GM12878 (cell line): ENCODE measurements around the gene NAP1L4. TPM values are rescaled to one million over a fixed set of nuclear protein-coding genes. Genes with fewer than 3 reads are reported as not detected.
A peak's percentile ranks its signal among the peaks of the same experiment; 100 is the strongest.

Experiments used
- BHLHE40 ChIP-seq, 2 experiments: fragments of 450-650 bp in 1 of 2; IDR thresholded peaks; 2 replicates each; pipeline ENCODE4 v1.6.1; 2011 to 2017; ENCODE audit warnings: low read depth in 2 of 2, borderline replicate concordance in 1 of 2, improper control_type of control experiment in 1 of 2, low read length in 1 of 2, mild to moderate bottlenecking in 1 of 2
- DPF2 ChIP-seq: fragments of 450-650 bp; IDR thresholded peaks from 2 replicates; pipeline ENCODE4 v1.6.1; 2017; ENCODE audit warnings: mild to moderate bottlenecking
- EGR1 ChIP-seq, 2 experiments: IDR thresholded peaks; 1 replicate in 1 of 2; 2 replicates in 1 of 2; pipeline ENCODE4 v1.6.1; 2011 to 2012; ENCODE audit warnings: low read depth in 2 of 2, low read length in 2 of 2, borderline replicate concordance in 1 of 2, mild to moderate bottlenecking in 1 of 2, moderate library complexity in 1 of 2
- FOS ChIP-seq: IDR thresholded peaks from 3 replicates; pipeline ENCODE4 v1.6.1; 2011; ENCODE audit warnings: borderline replicate concordance; ENCODE audit not compliant: insufficient read length; ENCODE audit errors: extremely low read depth
- IKZF1 ChIP-seq: fragments of 450-650 bp; conservative IDR thresholded peaks from 2 replicates; pipeline ENCODE4 v1.6.1; 2017; ENCODE audit warnings: antibody characterized with exemption, mild to moderate bottlenecking
- IKZF2 ChIP-seq, 2 experiments: fragments of 450-650 bp; IDR thresholded peaks; 2 replicates each; pipeline ENCODE4 v1.6.1; 2017; ENCODE audit warnings: mild to moderate bottlenecking in 2 of 2, moderate library complexity in 2 of 2
- JUNB ChIP-seq: IDR thresholded peaks from 2 replicates; pipeline ENCODE4 v1.6.1; 2016; ENCODE audit warnings: antibody characterized with exemption, mild to moderate bottlenecking
- LARP7 ChIP-seq: fragments of 450-650 bp; IDR thresholded peaks from 2 replicates; pipeline ENCODE4 v1.6.1; 2017; ENCODE audit warnings: mild to moderate bottlenecking
- NBN ChIP-seq: fragments of 450-650 bp; IDR thresholded peaks from 2 replicates; pipeline ENCODE4 v1.6.1; 2016
- NR2F1 ChIP-seq: fragments of 450-650 bp; conservative IDR thresholded peaks from 2 replicates; pipeline ENCODE4 v1.6.1; 2017; ENCODE audit warnings: mild to moderate bottlenecking
- PAX5 ChIP-seq: IDR thresholded peaks from 2 replicates; pipeline ENCODE4 v1.6.1; 2011; ENCODE audit warnings: low read depth, low read length, borderline replicate concordance
- POLR2A ChIP-seq: IDR thresholded peaks from 2 replicates; pipeline ENCODE4 v1.6.1; 2011; ENCODE audit warnings: low read depth, mild to moderate bottlenecking, low read length
- POLR2AphosphoS5 ChIP-seq: IDR thresholded peaks from 2 replicates; pipeline ENCODE4 v1.6.1; 2011; ENCODE audit warnings: mild to moderate bottlenecking, low read length, inconsistent platforms
- RB1 ChIP-seq: fragments of 450-650 bp; formaldehyde crosslinking; IDR thresholded peaks from 2 replicates; pipeline ENCODE4 v1.6.1; 2017; ENCODE audit warnings: mild to moderate bottlenecking, borderline replicate concordance
- RELA ChIP-seq: fragments of 450-650 bp; IDR thresholded peaks from 2 replicates; pipeline ENCODE4 v1.8.0; 2014; ENCODE audit warnings: borderline replicate concordance; ENCODE audit not compliant: partially characterized antibody
- RUNX3 ChIP-seq: IDR thresholded peaks from 2 replicates; pipeline ENCODE4 v1.6.1; 2012; ENCODE audit warnings: low read length, inconsistent platforms
- SPI1 ChIP-seq: IDR thresholded peaks from 2 replicates; pipeline ENCODE4 v1.6.1; 2011; ENCODE audit warnings: low read depth, mild to moderate bottlenecking, low read length, moderate library complexity, borderline replicate concordance; ENCODE audit not compliant: insufficient read depth
- STAT3 ChIP-seq: IDR thresholded peaks from 2 replicates; pipeline ENCODE4 v1.6.1; 2011; ENCODE audit warnings: low read depth, low read length, improper control_type of control experiment
- TBL1XR1 ChIP-seq: IDR thresholded peaks from 2 replicates; pipeline ENCODE4 v1.6.1; 2012; ENCODE audit warnings: low read depth, low read length, improper control_type of control experiment
- TCF12 ChIP-seq: IDR thresholded peaks from 2 replicates; pipeline ENCODE4 v1.6.1; 2011; ENCODE audit warnings: low read depth, mild to moderate bottlenecking, low read length
- ZNF384 ChIP-seq: IDR thresholded peaks from 2 replicates; pipeline ENCODE4 v1.6.1; 2012; ENCODE audit warnings: low read depth, mild to moderate bottlenecking, low read length, improper control_type of control experiment, borderline replicate concordance
- ZSCAN29 ChIP-seq: fragments of 450-650 bp; IDR thresholded peaks from 2 replicates; pipeline ENCODE4 v1.6.1; 2017; ENCODE audit warnings: mild to moderate bottlenecking, moderate library complexity
- polyA plus RNA-seq, 11 experiments: library from polyadenylated mRNA; depleted of rRNA in 4 of 11; unstranded in 6 of 11; stranded (reverse) in 5 of 11; fragments of >200 nt; fragmentation: Nextera tagmentation in 4 of 11; fragmentation: Illumina TruSeq in 1 of 11; extraction: Ambion mirVana in 4 of 11; extraction: Trizol in 1 of 11; gene quantifications; 1 replicate in 1 of 11; 2 replicates in 10 of 11; pipeline versions ENCODE4 v1.2.1 to v1.2.3, GENCODE V29; 2011 to 2016; ENCODE audit warnings: inconsistent platforms in 2 of 11, missing spikeins in 2 of 11, low read depth in 1 of 11
- total RNA-seq, 4 experiments: library from RNA; depleted of rRNA in 3 of 4; stranded (reverse); fragments of >200 nt in 3 of 4; fragmentation: Illumina TruSeq in 1 of 4; extraction: Trizol in 1 of 4; gene quantifications; 2 replicates each; pipeline versions ENCODE4 v1.2.1 to v1.2.3, GENCODE V29; 2013 to 2021
- TF ChIP-seq, protein P1 (sequence below): IDR thresholded peaks from 2 replicates; pipeline ENCODE4 v1.6.1; 2012; ENCODE audit warnings: low read length, inconsistent platforms
- TF ChIP-seq, protein P2 (sequence below): IDR thresholded peaks from 2 replicates; pipeline ENCODE4 v1.6.1; 2011; ENCODE audit warnings: mild to moderate bottlenecking, low read depth, low read length, moderate library complexity; ENCODE audit not compliant: insufficient replicate concordance
- TF ChIP-seq, protein P3 (sequence below): fragments of 450-650 bp; IDR thresholded peaks from 2 replicates; pipeline ENCODE4 v1.6.1; 2016; ENCODE audit warnings: mild to moderate bottlenecking
- TF ChIP-seq, protein P4 (sequence below): fragments of 450-650 bp; IDR thresholded peaks from 2 replicates; pipeline ENCODE4 v1.6.1; 2017; ENCODE audit warnings: borderline replicate concordance

The NAP1L4 gene
- total and polyA plus RNA-seq, 10 of the 15 experiments (the other 5 are each of a cell fraction or from before 2014, with no cell fraction given) = 24.8 to 198 (median 114) TPM

DNA sequence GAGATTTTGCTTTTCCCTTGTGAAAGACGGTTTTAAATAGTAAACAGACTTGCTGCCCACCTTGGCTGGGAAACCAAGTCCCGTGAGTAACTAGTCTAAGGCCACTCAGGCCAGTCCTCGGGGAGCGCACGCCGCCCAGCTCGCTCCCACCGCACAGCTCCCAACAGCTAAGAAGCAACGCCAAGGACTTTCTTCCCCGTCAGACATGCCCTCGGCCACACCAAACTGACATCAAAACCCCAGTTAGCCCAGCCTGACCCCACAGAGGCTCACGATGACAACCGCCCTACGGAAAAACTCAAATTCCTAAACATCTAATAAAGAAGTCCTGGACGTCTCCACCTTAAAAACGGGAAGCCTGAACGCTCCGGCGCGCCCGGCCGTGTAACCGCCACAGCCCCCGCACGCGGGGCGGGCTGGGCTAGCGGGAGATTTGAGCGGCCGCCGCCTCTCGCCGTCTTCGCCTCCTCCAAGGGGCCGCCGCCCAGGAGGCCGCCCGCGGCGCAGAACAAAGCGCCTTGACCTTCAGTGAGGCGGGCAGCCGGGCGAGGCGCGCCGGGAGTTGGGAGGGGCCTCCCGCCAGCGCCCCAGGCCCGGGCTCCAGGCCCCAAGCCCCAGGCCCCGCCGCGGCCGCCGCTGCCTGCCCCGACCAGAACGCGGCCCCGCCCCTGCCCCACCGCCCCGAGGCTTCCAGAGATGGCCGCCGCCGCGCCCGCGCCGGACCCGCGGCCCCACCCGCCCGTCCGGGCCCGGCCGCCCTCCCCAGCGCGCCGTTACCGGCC, 486 bp downstream of the NAP1L4 start (continued):
- TF ChIP-seq, protein P1, sequence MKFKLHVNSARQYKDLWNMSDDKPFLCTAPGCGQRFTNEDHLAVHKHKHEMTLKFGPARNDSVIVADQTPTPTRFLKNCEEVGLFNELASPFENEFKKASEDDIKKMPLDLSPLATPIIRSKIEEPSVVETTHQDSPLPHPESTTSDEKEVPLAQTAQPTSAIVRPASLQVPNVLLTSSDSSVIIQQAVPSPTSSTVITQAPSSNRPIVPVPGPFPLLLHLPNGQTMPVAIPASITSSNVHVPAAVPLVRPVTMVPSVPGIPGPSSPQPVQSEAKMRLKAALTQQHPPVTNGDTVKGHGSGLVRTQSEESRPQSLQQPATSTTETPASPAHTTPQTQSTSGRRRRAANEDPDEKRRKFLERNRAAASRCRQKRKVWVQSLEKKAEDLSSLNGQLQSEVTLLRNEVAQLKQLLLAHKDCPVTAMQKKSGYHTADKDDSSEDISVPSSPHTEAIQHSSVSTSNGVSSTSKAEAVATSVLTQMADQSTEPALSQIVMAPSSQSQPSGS = no peak
- TF ChIP-seq EGR1 (IDR thresholded peaks at IDR 0.05; ENCODE audit: borderline replicate concordance in 1 of 2, low read depth in 2 of 2, low read length in 2 of 2) (peak in 1 of 2 experiments; percentile 80; a peak in 2 of 3 replicates), IKZF1 (peak; percentile 70), POLR2A (0 out of 2 replicates have a peak, but pooled peaks have one; percentile 29), STAT3 (no peak), PAX5 (peak; percentile 43; the same call in 1 of the 2 replicates), NR2F1 (no peak; the same call in 1 of the 2 replicates), ZNF384 (no peak), RELA (peak; percentile 31), TCF12 (no peak), DPF2 (peak; percentile 43; the same call in 1 of the 2 replicates), SPI1 (0 out of 2 replicates have a peak, but pooled peaks have one; percentile 32), ZSCAN29 (0 out of 2 replicates have a peak, but pooled peaks have one; percentile 30), IKZF2 (IDR thresholded peaks at IDR 0.05) (peak in 1 of 2 experiments; percentile 52; a peak in 2 of 4 replicates), JUNB (no peak), TBL1XR1 (no peak), LARP7 (peak; percentile 77; the same call in 1 of the 2 replicates), FOS (no peak), RUNX3 (peak; percentile 39; the same call in 1 of the 2 replicates), NBN (no peak), RB1 (no peak), POLR2AphosphoS5 (no peak; the same call in 1 of the 2 replicates), BHLHE40 (IDR thresholded peaks at IDR 0.05; ENCODE audit: borderline replicate concordance in 1 of 2, low read depth in 2 of 2, low read length in 1 of 2) (no peak)
- TF ChIP-seq, protein P2, sequence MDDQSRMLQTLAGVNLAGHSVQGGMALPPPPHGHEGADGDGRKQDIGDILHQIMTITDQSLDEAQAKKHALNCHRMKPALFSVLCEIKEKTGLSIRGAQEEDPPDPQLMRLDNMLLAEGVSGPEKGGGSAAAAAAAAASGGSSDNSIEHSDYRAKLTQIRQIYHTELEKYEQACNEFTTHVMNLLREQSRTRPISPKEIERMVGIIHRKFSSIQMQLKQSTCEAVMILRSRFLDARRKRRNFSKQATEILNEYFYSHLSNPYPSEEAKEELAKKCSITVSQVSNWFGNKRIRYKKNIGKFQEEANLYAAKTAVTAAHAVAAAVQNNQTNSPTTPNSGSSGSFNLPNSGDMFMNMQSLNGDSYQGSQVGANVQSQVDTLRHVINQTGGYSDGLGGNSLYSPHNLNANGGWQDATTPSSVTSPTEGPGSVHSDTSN = no peak
- TF ChIP-seq, protein P3, sequence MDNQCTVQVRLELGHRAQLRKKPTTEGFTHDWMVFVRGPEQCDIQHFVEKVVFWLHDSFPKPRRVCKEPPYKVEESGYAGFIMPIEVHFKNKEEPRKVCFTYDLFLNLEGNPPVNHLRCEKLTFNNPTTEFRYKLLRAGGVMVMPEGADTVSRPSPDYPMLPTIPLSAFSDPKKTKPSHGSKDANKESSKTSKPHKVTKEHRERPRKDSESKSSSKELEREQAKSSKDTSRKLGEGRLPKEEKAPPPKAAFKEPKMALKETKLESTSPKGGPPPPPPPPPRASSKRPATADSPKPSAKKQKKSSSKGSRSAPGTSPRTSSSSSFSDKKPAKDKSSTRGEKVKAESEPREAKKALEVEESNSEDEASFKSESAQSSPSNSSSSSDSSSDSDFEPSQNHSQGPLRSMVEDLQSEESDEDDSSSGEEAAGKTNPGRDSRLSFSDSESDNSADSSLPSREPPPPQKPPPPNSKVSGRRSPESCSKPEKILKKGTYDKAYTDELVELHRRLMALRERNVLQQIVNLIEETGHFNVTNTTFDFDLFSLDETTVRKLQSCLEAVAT = no peak
- TF ChIP-seq, protein P4, sequence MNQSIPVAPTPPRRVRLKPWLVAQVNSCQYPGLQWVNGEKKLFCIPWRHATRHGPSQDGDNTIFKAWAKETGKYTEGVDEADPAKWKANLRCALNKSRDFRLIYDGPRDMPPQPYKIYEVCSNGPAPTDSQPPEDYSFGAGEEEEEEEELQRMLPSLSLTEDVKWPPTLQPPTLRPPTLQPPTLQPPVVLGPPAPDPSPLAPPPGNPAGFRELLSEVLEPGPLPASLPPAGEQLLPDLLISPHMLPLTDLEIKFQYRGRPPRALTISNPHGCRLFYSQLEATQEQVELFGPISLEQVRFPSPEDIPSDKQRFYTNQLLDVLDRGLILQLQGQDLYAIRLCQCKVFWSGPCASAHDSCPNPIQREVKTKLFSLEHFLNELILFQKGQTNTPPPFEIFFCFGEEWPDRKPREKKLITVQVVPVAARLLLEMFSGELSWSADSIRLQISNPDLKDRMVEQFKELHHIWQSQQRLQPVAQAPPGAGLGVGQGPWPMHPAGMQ = peak; percentile 57
